Ishikawa (cell line): ENCODE results near the gene E4F1.
A peak's percentile ranks its signal among the peaks of the same experiment; 100 is the strongest.

ENCODE experiments used
- CEBPB ChIP-seq: IDR thresholded peaks from 2 replicates; pipeline ENCODE4 v1.6.1; 2012
- CREB1 ChIP-seq: IDR thresholded peaks from 2 replicates; pipeline ENCODE4 v1.6.1; 2012; ENCODE audit warnings: low read depth
- EGR1 ChIP-seq: IDR thresholded peaks from 2 replicates; pipeline ENCODE4 v1.6.1; 2012
- EP300 ChIP-seq: IDR thresholded peaks from 2 replicates; pipeline ENCODE4 v1.6.1; 2012; ENCODE audit warnings: borderline replicate concordance
- FOXM1 ChIP-seq: IDR thresholded peaks from 2 replicates; pipeline ENCODE4 v1.6.1; 2012; ENCODE audit warnings: low read depth, borderline replicate concordance
- MAX ChIP-seq: IDR thresholded peaks from 2 replicates; pipeline ENCODE4 v1.6.1; 2012
- NFIC ChIP-seq: IDR thresholded peaks from 2 replicates; pipeline ENCODE4 v1.6.1; 2012
- RAD21 ChIP-seq: IDR thresholded peaks from 2 replicates; pipeline ENCODE4 v1.6.1; 2012; ENCODE audit warnings: low read depth
- REST ChIP-seq: IDR thresholded peaks from 2 replicates; pipeline ENCODE4 v1.6.1; 2012; ENCODE audit warnings: low read depth, mild to moderate bottlenecking
- TAF1 ChIP-seq: IDR thresholded peaks from 2 replicates; pipeline ENCODE4 v1.6.1; 2012; ENCODE audit warnings: low read depth, mild to moderate bottlenecking
- TCF12 ChIP-seq: IDR thresholded peaks from 2 replicates; pipeline ENCODE4 v1.6.1; 2012; ENCODE audit warnings: low read depth
- TEAD4 ChIP-seq: IDR thresholded peaks from 2 replicates; pipeline ENCODE4 v1.6.1; 2012
- USF1 ChIP-seq: IDR thresholded peaks from 2 replicates; pipeline ENCODE4 v1.6.1; 2012
- YY1 ChIP-seq: IDR thresholded peaks from 2 replicates; pipeline ENCODE4 v1.6.1; 2012; ENCODE audit warnings: low read depth
- ZBTB7A ChIP-seq: IDR thresholded peaks from 2 replicates; pipeline ENCODE4 v1.6.1; 2012; ENCODE audit warnings: low read depth

E4F1 gene

GRCh38 chr16:2190002-2190658 lies 33.3 kb upstream of the E4F1 start:
- TF ChIP-seq TCF12 (no peak), CREB1 (no peak)

- TF ChIP-seq NFIC (no peak), TAF1 (no peak), RAD21 (no peak), EGR1 (no peak)
Measured at GRCh38 chr16:2190659-2191445, 32.5 kb upstream of the E4F1 start.

- no peak for TF ChIP-seq ZBTB7A
- no peak for TF ChIP-seq EP300
- no peak for TF ChIP-seq TAF1
- TF ChIP-seq CEBPB: no peak
- TF ChIP-seq MAX: no peak
- TF ChIP-seq USF1: no peak
- TF ChIP-seq YY1: no peak
Measured at GRCh38 chr16:2191446-2191706, 32.0 kb upstream of the E4F1 start.

GRCh38 chr16:2194166-2194834 lies 29.1 kb upstream of the E4F1 start:
- TF ChIP-seq EP300: no peak
- TF ChIP-seq YY1: no peak
- no peak for TF ChIP-seq MAX
- no peak for TF ChIP-seq TCF12
- no peak for TF ChIP-seq TAF1
- no peak for TF ChIP-seq FOXM1
- TF ChIP-seq NFIC: no peak
- no peak for TF ChIP-seq REST
- no peak for TF ChIP-seq EGR1
- TF ChIP-seq CREB1: no peak
- TF ChIP-seq USF1: no peak
- no peak for TF ChIP-seq CEBPB
- no peak for TF ChIP-seq TEAD4
- TF ChIP-seq RAD21: no peak
- TF ChIP-seq ZBTB7A: no peak

GRCh38 chr16:2194852-2195321 lies 28.5 kb upstream of the E4F1 start:
- TF ChIP-seq RAD21 (peak; percentile 79), MAX (0 out of 2 replicates have a peak, but pooled peaks have one; percentile 9), EGR1 (no peak), YY1 (no peak), FOXM1 (no peak), TAF1 (no peak)

- TF ChIP-seq MAX (no peak), USF1 (no peak), FOXM1 (no peak), YY1 (no peak), EP300 (no peak), TCF12 (no peak), RAD21 (no peak), REST (no peak), NFIC (no peak), CEBPB (no peak), ZBTB7A (no peak), EGR1 (no peak), CREB1 (no peak), TEAD4 (no peak)
Measured at GRCh38 chr16:2195322-2196161, 27.8 kb upstream of the E4F1 start.
